ENCODE results near the gene ZFP82.

DNA sequence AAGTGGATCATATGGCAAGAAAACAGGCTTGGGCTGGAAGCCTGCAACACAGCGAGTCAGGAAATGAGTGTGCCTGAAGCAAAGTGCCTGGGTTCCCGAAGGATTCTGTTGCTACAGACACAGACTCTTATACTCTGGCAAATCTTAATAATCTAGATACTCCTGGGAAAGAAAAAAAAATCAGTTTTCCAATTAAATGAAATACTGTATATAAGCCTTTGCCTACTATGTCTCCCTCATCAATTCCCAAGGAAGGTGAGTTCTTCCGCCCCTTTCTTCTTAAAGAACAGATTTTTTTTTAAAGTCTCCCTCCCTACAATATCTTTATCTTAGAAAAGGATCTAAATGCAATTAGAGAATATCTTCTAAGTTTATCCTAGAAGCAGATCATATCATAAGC lies 10.3 kb downstream of the ZFP82 start:
- TF ChIP-seq POLR2A (IDR thresholded peaks at IDR 0.05) (no peak), CTCF (IDR thresholded peaks at IDR 0.05) (no peak), EP300 (IDR thresholded peaks at IDR 0.05) (no peak)

Data from sigmoid colon (tissue), 4 donors.